HepG2 (cell line): ENCODE results near the gene TSEN54. TPM values are rescaled to one million over a fixed set of nuclear protein-coding genes. Genes with fewer than 3 reads are reported as not detected.

ENCODE experiments used
- ATAC-seq: fragments of 200-7000 bp; cut with Tn5 transposase; 3 replicates; pipeline ENCODE4 v1.9.1; 2020; ENCODE audit warnings: mild to moderate bottlenecking, moderate library complexity
- BruUV-seq: library from RNA; stranded (reverse); fragments of 400-500 nt; replicated peaks from 2 replicates; lab custom pipeline; 2021; lab: Mats Ljungman, UMichigan
- CTCF ChIA-PET: fragments of 300-600 bp; formaldehyde crosslinking; extraction: SDS; loops from one replicate; lab custom pipeline; 2021; ENCODE audit warnings: low total read pairs, inconsistent platforms, low intra/inter-chr PET ratio; lab: Yijun Ruan, JAX
- POLR2A ChIA-PET: fragments of 350-600 bp; sonication (Branson Sonifier 250); formaldehyde crosslinking; loops from one replicate; lab custom pipeline; 2020; ENCODE audit warnings: antibody characterized with exemption, inconsistent platforms; lab: Yijun Ruan, JAX
- DNase-seq: peaks from one replicate; pipeline ENCODE4 v3.0.0-alpha.2; 2015; ENCODE audit warnings: low spot score
- FAIRE-seq: peaks from 3 replicates; lab custom pipeline; 2011; peaks lifted over from hg19 to GRCh38; lab: Jason Lieb, UNC
- H2AFZ ChIP-seq: one replicate; pipeline ENCODE4 v1.6.1; 2011; ENCODE audit warnings: low read length, inconsistent platforms
- H3K27ac ChIP-seq: fragments of 300-600 bp; 3 replicates; pipeline ENCODE4 v1.8.0; 2011; ENCODE audit warnings: mixed run types, mild to moderate bottlenecking, mixed read lengths, low read length, inconsistent platforms; ENCODE audit not compliant: insufficient read depth; ENCODE audit errors: extremely low read length
- H3K27me3 ChIP-seq, 2 experiments: fragments of 200-600 bp in 1 of 2; 2 replicates in 1 of 2; 3 replicates in 1 of 2; pipeline versions ENCODE4 v1.6.0 to v1.8.0; 2011; ENCODE audit warnings: low read length in 2 of 2, mild to moderate bottlenecking in 2 of 2, moderate library complexity in 2 of 2, inconsistent platforms in 1 of 2; ENCODE audit not compliant: insufficient read depth in 2 of 2, control insufficient read depth in 1 of 2
- H3K36me3 ChIP-seq, 2 experiments: fragments of 200-600 bp in 1 of 2; replicated peaks in 1 of 2; 2 replicates in 1 of 2; 3 replicates in 1 of 2; pipeline versions ENCODE4 v1.5.1 to v1.8.0; 2011; ENCODE audit warnings: low read length in 2 of 2, inconsistent platforms in 1 of 2; ENCODE audit not compliant: insufficient read depth in 2 of 2, control insufficient read depth in 1 of 2
- H3K4me1 ChIP-seq: 2 replicates; pipeline ENCODE4 v1.5.1; 2012; ENCODE audit warnings: low read length, inconsistent platforms; ENCODE audit not compliant: insufficient read depth
- H3K4me2 ChIP-seq: 2 replicates; pipeline ENCODE4 v1.6.0; 2011; ENCODE audit warnings: low read depth, low read length, inconsistent platforms
- H3K4me3 ChIP-seq, 3 experiments: fragments of 200-600 bp in 1 of 3; sonication (generic), shearing (Covaris generic) in 1 of 3; replicated peaks in 1 of 3; 2 replicates each; pipeline ENCODE4 v1.5.1; 2011 to 2016; ENCODE audit warnings: low read length in 3 of 3, inconsistent platforms in 2 of 3, low read depth in 2 of 3, mild to moderate bottlenecking in 2 of 3, control low read depth in 1 of 3, mixed read lengths in 1 of 3; ENCODE audit not compliant: insufficient read depth in 1 of 3
- H3K79me2 ChIP-seq: one replicate; pipeline ENCODE4 v1.6.1; 2011; ENCODE audit warnings: low read length, inconsistent platforms; ENCODE audit not compliant: insufficient read depth
- H3K9ac ChIP-seq: 2 replicates; pipeline ENCODE4 v1.6.0; 2011; ENCODE audit warnings: mild to moderate bottlenecking, low read depth, low read length, inconsistent platforms; ENCODE audit not compliant: insufficient read depth
- H3K9me3 ChIP-seq: 2 replicates; pipeline ENCODE4 v1.5.1; 2012; ENCODE audit warnings: mild to moderate bottlenecking, low read length
- H4K20me1 ChIP-seq: 2 replicates; pipeline ENCODE4 v1.6.0; 2011; ENCODE audit warnings: inconsistent platforms, mild to moderate bottlenecking, low read length, moderate library complexity; ENCODE audit not compliant: insufficient read depth
- MYC ChIP-seq: sonication (generic); formaldehyde crosslinking; IDR thresholded peaks from 2 replicates; pipeline ENCODE4 v1.9.0; 2021; ENCODE audit warnings: missing genetic modification reagents, borderline replicate concordance
- PHF5A ChIP-seq: IDR thresholded peaks from one replicate; pipeline ENCODE4 v1.6.1; 2018; ENCODE audit warnings: low read depth, missing genetic modification reagents; ENCODE audit not compliant: unreplicated experiment
- RNF219 ChIP-seq: sonication (generic); formaldehyde crosslinking; IDR thresholded peaks from 2 replicates; pipeline ENCODE4 v1.5.0; 2020; ENCODE audit warnings: mild to moderate bottlenecking, missing genetic modification reagents
- ZFP37 ChIP-seq: sonication (generic); formaldehyde crosslinking; IDR thresholded peaks from 2 replicates; pipeline ENCODE4 v1.4.0; 2020; ENCODE audit warnings: missing genetic modification reagents, borderline replicate concordance
- ZNF816 ChIP-seq: sonication (generic); formaldehyde crosslinking; IDR thresholded peaks from 2 replicates; pipeline ENCODE4 v1.8.0; 2022; ENCODE audit warnings: missing genetic modification reagents, mild to moderate bottlenecking, borderline replicate concordance
- WGBS: methylation state at CpG from one replicate; pipeline ENCODE4 v1.1.6; 2017; ENCODE audit warnings: low lambda C conversion rate; 5-methylcytosine and 5-hydroxymethylcytosine counted together
- in situ Hi-C: cut with HindIII; loops from 2 replicates; pipeline ENCODE4 v1.10.0; 2017; ENCODE audit warnings: low pct_unique_long_range_greater_than_20kb; ENCODE audit not compliant: extremely low pct_ligation_motif_present
- intact Hi-C: fragments of 100-400 bp; cut with micrococcal nuclease; formaldehyde crosslinking; loops from one replicate; pipeline ENCODE4 v1.10.0; 2022; ENCODE audit not compliant: unreplicated experiment
- polyA plus RNA-seq, 8 experiments: library from polyadenylated mRNA; depleted of rRNA in 3 of 8; stranded (reverse) in 7 of 8; unstranded in 1 of 8; fragments of >200 nt; fragmentation: Illumina TruSeq in 4 of 8; extraction: Trizol in 4 of 8; gene quantifications; 2 replicates each; pipeline versions ENCODE4 v1.2.1 to v1.2.3, GENCODE V29; 2011 to 2016; ENCODE audit warnings: low read depth in 4 of 8, missing spikeins in 1 of 8, mixed read lengths in 1 of 8; ENCODE audit not compliant: insufficient read depth in 1 of 8
- total RNA-seq, 5 experiments: library from RNA; depleted of rRNA; stranded (reverse); fragments of >200 nt; fragmentation: Illumina TruSeq; extraction: Trizol; gene quantifications; 2 replicates each; pipeline ENCODE4 v1.2.3, GENCODE V29; 2016; ENCODE audit warnings: low read depth in 1 of 5
- TF ChIP-seq, protein P1 (sequence below): IDR thresholded peaks from 2 replicates; pipeline ENCODE4 v1.6.1; 2016; ENCODE audit warnings: missing genetic modification reagents, missing compliant biosample characterization

The TSEN54 gene
- total and polyA plus RNA-seq, 2 of the 13 experiments (the other 11 are each of a cell fraction or from before 2014, with no cell fraction given) = 62.9 to 63.3 TPM

DNA sequence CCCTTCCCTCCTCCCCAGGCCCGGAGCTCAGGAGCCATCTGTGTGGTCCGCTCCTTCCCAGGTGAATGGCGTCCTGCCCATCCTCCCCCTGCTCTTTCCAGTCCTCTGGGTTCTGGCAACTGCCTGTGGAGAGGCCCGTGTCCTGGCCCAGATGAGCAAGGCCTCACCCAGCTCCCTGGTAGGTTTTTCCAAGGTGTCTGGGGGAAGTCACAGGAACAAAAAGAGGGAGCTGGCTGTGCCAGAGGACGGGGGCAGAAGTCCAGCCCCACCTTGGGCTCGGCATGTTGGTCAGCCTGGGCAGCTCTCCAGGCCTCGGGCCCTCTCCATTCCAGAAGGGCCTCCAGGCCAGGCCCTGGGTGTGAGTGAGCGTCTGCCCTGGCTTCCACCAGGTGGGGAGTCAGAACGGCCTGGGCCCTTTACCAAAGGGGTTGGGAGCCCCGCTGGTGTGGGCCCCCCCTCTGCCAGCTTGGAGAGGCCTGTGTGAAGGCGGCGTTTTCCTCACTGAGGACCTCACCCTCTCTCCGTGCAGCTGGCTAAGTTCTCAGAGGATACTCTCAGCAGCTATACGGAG is 26.1 kb upstream of the TSEN54 start:
- POLR2A ChIA-PET = no interaction called here

More for the DNA sequence above, 26.1 kb upstream of the TSEN54 start:
- H4K20me1 ChIP-seq = peaks cover 3% of the 10 kb centered on the region; the same call in 1 of the 2 replicates
- intact Hi-C loops (no loop called here), in situ Hi-C loops (no loop called here)
- FAIRE-seq (no peak), ATAC-seq (no peak), DNase-seq (no peak)
- WGBS = 95% methylated on average over 12 of the region's 14 CpGs
- H3K4me2 ChIP-seq = no peak overlapping the region
- no peak overlapping the region for H2AFZ ChIP-seq
- TF ChIP-seq MYC (CRISPR knock-in tag) (no peak), RNF219 (no peak), ZNF816 (CRISPR knock-in tag) (no peak), PHF5A (no peak), ZFP37 (CRISPR knock-in tag) (no peak)
- TF ChIP-seq, protein P1, sequence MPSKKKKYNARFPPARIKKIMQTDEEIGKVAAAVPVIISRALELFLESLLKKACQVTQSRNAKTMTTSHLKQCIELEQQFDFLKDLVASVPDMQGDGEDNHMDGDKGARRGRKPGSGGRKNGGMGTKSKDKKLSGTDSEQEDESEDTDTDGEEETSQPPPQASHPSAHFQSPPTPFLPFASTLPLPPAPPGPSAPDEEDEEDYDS = no peak
- CTCF ChIA-PET = no interaction called here
- no TSS peak for BruUV-seq
- no peaks in the 10 kb centered on the region for H3K9me3 ChIP-seq
- H3K27me3 ChIP-seq = no peaks in the 10 kb centered on the region
- no peaks in the 10 kb centered on the region for H3K79me2 ChIP-seq
- H3K4me3 ChIP-seq = no peak overlapping the region
- H3K4me1 ChIP-seq = no peaks in the 10 kb centered on the region
- no peak overlapping the region for H3K9ac ChIP-seq
- H3K36me3 ChIP-seq = peaks cover 44 to 57% of the 10 kb centered on the region in 2 experiments
- no peak overlapping the region for H3K27ac ChIP-seq
